Measurements from ENCODE around the gene CBFB. TPM values are rescaled to one million over a fixed set of nuclear protein-coding genes. Genes with fewer than 3 reads are reported as not detected.

The CBFB gene
- total RNA-seq, 1 experiment from 2014 or later, result 87.1 TPM

DNA sequence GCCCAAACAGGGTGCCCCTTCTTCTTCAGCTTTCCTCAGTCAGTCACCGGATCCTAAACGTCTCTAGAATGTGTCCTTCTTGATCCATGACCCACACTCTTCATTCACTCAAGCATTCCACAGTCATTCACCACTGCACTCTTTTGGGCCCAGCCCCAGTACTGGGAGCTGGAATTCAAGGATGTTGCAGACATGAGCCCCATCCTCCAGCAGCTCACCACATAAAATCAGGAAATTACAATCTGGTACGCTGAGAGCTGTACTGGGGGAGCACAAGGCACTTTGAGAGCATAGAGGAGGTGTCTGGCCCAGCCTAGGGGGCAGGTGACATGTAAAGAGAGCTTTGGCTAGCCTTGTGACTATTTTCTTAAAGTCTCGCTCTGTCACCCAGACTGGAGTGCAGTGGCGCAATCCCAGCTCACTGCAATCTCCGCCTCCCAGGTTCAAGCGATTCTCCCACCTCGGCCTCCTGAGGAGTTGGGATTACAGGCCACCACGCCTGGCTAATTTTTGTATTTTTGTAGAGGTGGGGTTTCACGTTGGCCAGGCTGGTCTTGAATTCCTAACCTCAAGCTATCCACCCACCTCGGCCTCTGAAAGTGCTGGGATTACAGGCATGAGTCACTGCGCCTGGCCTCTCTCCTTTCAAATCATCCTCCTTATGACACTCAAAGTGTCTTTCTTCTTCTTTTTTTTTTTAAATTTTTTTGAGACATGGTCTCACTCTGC, 21.9 kb upstream of the CBFB start:
- intact Hi-C loops (cut with micrococcal nuclease), result no loop called here
- Mint-ChIP-seq H3K9me3 (ENCODE audit: unreplicated experiment) (no peaks in the 10 kb centered on the region), H3K27ac (ENCODE audit: low read depth, unreplicated experiment) (no peak overlapping the region), H3K36me3 (ENCODE audit: insufficient read depth, unreplicated experiment) (no peaks in the 10 kb centered on the region), H3K27me3 (ENCODE audit: insufficient read depth, unreplicated experiment) (no peaks in the 10 kb centered on the region), H3K4me3 (ENCODE audit: unreplicated experiment) (no peak overlapping the region), H3K4me1 (ENCODE audit: insufficient read depth, unreplicated experiment) (peaks cover 7% of the 10 kb centered on the region)
- TF ChIP-seq CTCF (IDR thresholded peaks at IDR 0.05; ENCODE audit: unreplicated experiment), result no peak
- POLR2A ChIA-PET, result interaction anchor here (1.0 to 1.5 kb wide), 3 partner anchors 9 to 19 kb away, joined by 3 to 4 read pairs (median 3); partner anchors contain the start of gene CES4A
- peak; percentile 52 for DNase-seq (ENCODE audit: unreplicated experiment)
- no TSS peak for BruUV-seq (replicated peaks)
- CTCF ChIA-PET, result interaction anchor here (0.8 to 2.4 kb wide), 5 partner anchors 11 to 52 kb away, joined by 3 to 11 read pairs (median 4); no protein-coding TSS in a partner anchor

DNA sequence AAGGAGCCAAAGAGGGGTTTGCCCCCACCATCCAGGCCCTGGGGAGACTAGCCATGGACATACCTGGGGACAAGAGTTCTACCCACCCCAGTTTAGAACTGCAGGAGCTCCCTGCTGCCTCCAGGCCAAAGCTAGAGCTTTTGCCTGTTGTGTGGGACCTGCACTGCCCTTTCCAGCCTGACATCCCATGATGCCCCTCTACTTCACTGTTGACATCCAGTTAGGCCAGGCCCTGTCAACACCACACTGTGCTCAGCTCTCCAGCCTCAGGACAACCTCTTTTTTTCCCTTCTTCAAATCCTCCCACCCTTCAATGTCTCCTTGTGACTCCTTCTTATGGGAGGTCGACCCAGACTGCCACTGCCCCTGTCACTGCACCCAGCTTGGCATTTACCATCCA, 19.8 kb upstream of the CBFB start:
- H3K27ac Mint-ChIP-seq (ENCODE audit: low read depth, unreplicated experiment), result no peak overlapping the region
- CTCF ChIA-PET, result no interaction called here
- TF ChIP-seq CTCF (IDR thresholded peaks at IDR 0.05; ENCODE audit: unreplicated experiment), result no peak
- H3K4me3 Mint-ChIP-seq (ENCODE audit: unreplicated experiment), result no peak overlapping the region
- POLR2A ChIA-PET, result no interaction called here
- BruUV-seq (replicated peaks), result no TSS peak
- intact Hi-C loops (cut with micrococcal nuclease), result no loop called here
- no peaks in the 10 kb centered on the region for H3K27me3 Mint-ChIP-seq (ENCODE audit: insufficient read depth, unreplicated experiment)
- H3K36me3 Mint-ChIP-seq (ENCODE audit: insufficient read depth, unreplicated experiment), result no peaks in the 10 kb centered on the region
- H3K4me1 Mint-ChIP-seq (ENCODE audit: insufficient read depth, unreplicated experiment), result peaks cover 7% of the 10 kb centered on the region
- H3K9me3 Mint-ChIP-seq (ENCODE audit: unreplicated experiment), result no peaks in the 10 kb centered on the region
- DNase-seq (ENCODE audit: unreplicated experiment), result no peak

DNA sequence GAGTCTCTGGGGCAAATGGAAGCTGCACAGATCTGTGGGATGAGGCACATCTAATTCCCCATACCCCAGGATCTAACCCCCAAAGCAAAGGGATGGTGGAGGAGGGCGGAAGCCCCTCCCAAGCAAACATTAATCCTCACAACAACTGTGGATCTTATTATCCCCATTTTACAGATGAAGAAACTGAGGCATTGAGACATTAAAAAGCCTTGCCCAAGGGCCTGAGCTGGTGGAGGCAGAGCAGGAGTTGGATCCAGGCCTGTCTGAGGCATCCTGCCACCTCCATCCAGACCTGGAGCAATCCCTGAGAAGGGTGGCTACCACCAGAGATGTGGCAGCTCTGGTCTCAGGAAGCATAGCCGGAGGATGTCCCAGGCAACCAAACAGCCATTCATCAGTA, 17.7 kb upstream of the CBFB start:
- H3K27ac Mint-ChIP-seq (ENCODE audit: low read depth, unreplicated experiment), result no peak overlapping the region
- no peaks in the 10 kb centered on the region for H3K9me3 Mint-ChIP-seq (ENCODE audit: unreplicated experiment)
- BruUV-seq (replicated peaks), result no TSS peak
- DNase-seq (ENCODE audit: unreplicated experiment), result no peak
- H3K4me1 Mint-ChIP-seq (ENCODE audit: insufficient read depth, unreplicated experiment), result peaks cover 7% of the 10 kb centered on the region
- POLR2A ChIA-PET, result no interaction called here
- no peaks in the 10 kb centered on the region for H3K27me3 Mint-ChIP-seq (ENCODE audit: insufficient read depth, unreplicated experiment)
- TF ChIP-seq CTCF (IDR thresholded peaks at IDR 0.05; ENCODE audit: unreplicated experiment), result no peak
- no peak overlapping the region for H3K4me3 Mint-ChIP-seq (ENCODE audit: unreplicated experiment)
- intact Hi-C loops (cut with micrococcal nuclease), result loop anchor here (10.0 kb wide), 1 partner anchor 56 kb away; no protein-coding TSS in a partner anchor
- CTCF ChIA-PET, result interaction anchor here (0.7 to 2.8 kb wide), 3 partner anchors 19 to 89 kb away, joined by 3 to 14 read pairs (median 4); no protein-coding TSS in a partner anchor
- H3K36me3 Mint-ChIP-seq (ENCODE audit: insufficient read depth, unreplicated experiment), result no peaks in the 10 kb centered on the region

GRCh38 chr16:67013233-67013822, 15.6 kb upstream of the CBFB start:
- CTCF ChIA-PET, result interaction anchor here (0.6 to 2.8 kb wide), 6 partner anchors 15 to 655 kb away, joined by 3 to 14 read pairs (median 3); no protein-coding TSS in a partner anchor
- Mint-ChIP-seq H3K4me3 (ENCODE audit: unreplicated experiment) (no peak overlapping the region), H3K4me1 (ENCODE audit: insufficient read depth, unreplicated experiment) (no peaks in the 10 kb centered on the region), H3K27ac (ENCODE audit: low read depth, unreplicated experiment) (no peak overlapping the region), H3K9me3 (ENCODE audit: unreplicated experiment) (no peaks in the 10 kb centered on the region), H3K27me3 (ENCODE audit: insufficient read depth, unreplicated experiment) (no peaks in the 10 kb centered on the region), H3K36me3 (ENCODE audit: insufficient read depth, unreplicated experiment) (no peaks in the 10 kb centered on the region)
- POLR2A ChIA-PET, result interaction anchor here (0.6 to 1.0 kb wide), 2 partner anchors 9 to 1130 kb away, joined by 3 read pairs; no protein-coding TSS in a partner anchor
- no peak for DNase-seq (ENCODE audit: unreplicated experiment)
- TF ChIP-seq CTCF (IDR thresholded peaks at IDR 0.05; ENCODE audit: unreplicated experiment), result no peak
- intact Hi-C loops (cut with micrococcal nuclease), result loop anchor here (10.0 kb wide), 1 partner anchor 59 kb away; no protein-coding TSS in a partner anchor
- BruUV-seq (replicated peaks), result no TSS peak
